Trophoblast cell (in vitro differentiated cells and primary cell): ENCODE data around the gene DSCAM.

Experiments used
- DNase-seq, 2 donors: peaks; one replicate each; pipeline ENCODE4 v3.0.0-alpha.2; 2016
- H2AFZ ChIP-seq: 2 replicates; pipeline ENCODE4 v1.6.1; 2013; ENCODE audit warnings: low read length, moderate library complexity, mild to moderate bottlenecking; ENCODE audit not compliant: insufficient read depth, poor library complexity
- H2AK5ac ChIP-seq: 2 replicates; pipeline ENCODE4 v1.6.1; 2013; ENCODE audit warnings: mild to moderate bottlenecking, low read length
- H2BK120ac ChIP-seq: 2 replicates; pipeline ENCODE4 v1.6.1; 2013; ENCODE audit warnings: low read length, mild to moderate bottlenecking, moderate library complexity; ENCODE audit not compliant: insufficient read depth, poor library complexity
- H2BK12ac ChIP-seq: 2 replicates; pipeline ENCODE4 v1.6.1; 2013; ENCODE audit warnings: mild to moderate bottlenecking, low read length, moderate library complexity
- H2BK5ac ChIP-seq: 2 replicates; pipeline ENCODE4 v1.6.1; 2013; ENCODE audit warnings: low read length, low read depth, moderate library complexity, mild to moderate bottlenecking; ENCODE audit not compliant: poor library complexity
- H3K14ac ChIP-seq: 2 replicates; pipeline ENCODE4 v1.6.1; 2013; ENCODE audit warnings: mild to moderate bottlenecking, low read length
- H3K18ac ChIP-seq: 2 replicates; pipeline ENCODE4 v1.6.1; 2013; ENCODE audit warnings: mild to moderate bottlenecking, low read length
- H3K23ac ChIP-seq: 2 replicates; pipeline ENCODE4 v1.6.1; 2013; ENCODE audit warnings: low read length
- H3K27ac ChIP-seq: 2 replicates; pipeline ENCODE4 v1.5.1; 2013; ENCODE audit warnings: low read depth, mild to moderate bottlenecking, inconsistent platforms, low read length, moderate library complexity
- H3K27me3 ChIP-seq: 2 replicates; pipeline ENCODE4 v1.6.1; 2013; ENCODE audit warnings: inconsistent platforms, mild to moderate bottlenecking, low read length, moderate library complexity; ENCODE audit not compliant: insufficient read depth
- H3K36me3 ChIP-seq, 2 experiments: 1 replicate in 1 of 2; 2 replicates in 1 of 2; pipeline ENCODE4 v1.6.1; 2013; ENCODE audit warnings: low read length in 2 of 2, mild to moderate bottlenecking in 2 of 2, moderate library complexity in 1 of 2; ENCODE audit not compliant: insufficient read depth in 2 of 2, control insufficient read depth in 1 of 2
- H3K4ac ChIP-seq: 2 replicates; pipeline ENCODE4 v1.6.1; 2013; ENCODE audit warnings: low read depth, mild to moderate bottlenecking, low read length, moderate library complexity
- H3K4me1 ChIP-seq, 2 experiments: 1 replicate in 1 of 2; 2 replicates in 1 of 2; pipeline ENCODE4 v1.6.1; 2013; ENCODE audit warnings: low read length in 2 of 2, mild to moderate bottlenecking in 2 of 2, moderate library complexity in 1 of 2; ENCODE audit not compliant: insufficient read depth in 2 of 2, control insufficient read depth in 1 of 2
- H3K4me2 ChIP-seq: 2 replicates; pipeline ENCODE4 v1.6.1; 2013; ENCODE audit warnings: inconsistent platforms, mild to moderate bottlenecking, low read length, moderate library complexity
- H3K4me3 ChIP-seq: 2 replicates; pipeline ENCODE4 v1.5.1; 2013; ENCODE audit warnings: mild to moderate bottlenecking, low read depth, low read length, inconsistent platforms
- H3K79me1 ChIP-seq: one replicate; pipeline ENCODE4 v1.6.1; 2013; ENCODE audit warnings: low read length
- H3K79me2 ChIP-seq: 2 replicates; pipeline ENCODE4 v1.6.1; 2013; ENCODE audit warnings: low read length, mild to moderate bottlenecking; ENCODE audit not compliant: control insufficient read depth, insufficient read depth, poor library complexity
- H3K9ac ChIP-seq: 2 replicates; pipeline ENCODE4 v1.6.1; 2013; ENCODE audit warnings: mild to moderate bottlenecking, low read length
- H3K9me3 ChIP-seq: 2 replicates; pipeline ENCODE4 v1.6.1; 2013; ENCODE audit warnings: low read depth, mild to moderate bottlenecking, control low read depth, inconsistent platforms, low read length; ENCODE audit not compliant: insufficient read depth
- H4K12ac ChIP-seq: 2 replicates; pipeline ENCODE4 v1.6.1; 2013; ENCODE audit warnings: low read depth, mild to moderate bottlenecking, low read length, moderate library complexity
- H4K8ac ChIP-seq: 2 replicates; pipeline ENCODE4 v1.6.1; 2013; ENCODE audit warnings: low read depth, mild to moderate bottlenecking, low read length, moderate library complexity
- H4K91ac ChIP-seq: one replicate; pipeline ENCODE4 v1.6.1; 2013; ENCODE audit warnings: low read depth, mild to moderate bottlenecking, low read length, moderate library complexity
- WGBS: extraction: QIAGEN DNeasy Blood & Tissue Kit; methylation state at CpG from one replicate; pipeline ENCODE4 v1.1.7; 2013; ENCODE audit warnings: missing lambda C conversion rate; ENCODE audit not compliant: insufficient read length, insufficient coverage; ENCODE audit errors: extremely low coverage; 5-methylcytosine and 5-hydroxymethylcytosine counted together

Gene DSCAM

GRCh38 chr21:40457741-40458140, 389.2 kb downstream of the DSCAM start:
- no peak overlapping the region for H2AFZ ChIP-seq
- WGBS = no CpG with 5 or more reads among the region's 2 CpGs
- no peak overlapping the region for H3K27ac ChIP-seq
- H3K4me3 ChIP-seq = no peak overlapping the region
- H3K79me1 ChIP-seq = no peaks in the 10 kb centered on the region
- H3K14ac ChIP-seq = no peak overlapping the region
- no peak overlapping the region for H3K18ac ChIP-seq
- H3K79me2 ChIP-seq = no peaks in the 10 kb centered on the region
- no peak overlapping the region for H3K4ac ChIP-seq
- no peak overlapping the region for H3K9ac ChIP-seq
- no peak overlapping the region for H3K23ac ChIP-seq
- H4K8ac ChIP-seq = no peak overlapping the region
- H3K4me2 ChIP-seq = no peak overlapping the region
- H4K12ac ChIP-seq = no peak overlapping the region
- no peak overlapping the region for H4K91ac ChIP-seq
- H3K9me3 ChIP-seq = no peaks in the 10 kb centered on the region
- no peak overlapping the region for H2AK5ac ChIP-seq
- H2BK120ac ChIP-seq = no peak overlapping the region
- H3K4me1 ChIP-seq = no peaks in the 10 kb centered on the region
- no peak overlapping the region for H2BK5ac ChIP-seq
- H3K27me3 ChIP-seq = no peaks in the 10 kb centered on the region
- H3K36me3 ChIP-seq = no peaks in the 10 kb centered on the region
- DNase-seq = no peak
- H2BK12ac ChIP-seq = no peak overlapping the region

- Histone ChIP-seq H3K79me2 (no peaks in the 10 kb centered on the region), H3K4me2 (no peak overlapping the region), H3K27me3 (no peaks in the 10 kb centered on the region), H3K27ac (no peak overlapping the region), H4K8ac (no peak overlapping the region), H3K23ac (no peak overlapping the region), H4K12ac (no peak overlapping the region), H3K9ac (no peak overlapping the region), H3K9me3 (no peaks in the 10 kb centered on the region), H2BK5ac (no peak overlapping the region), H3K4me3 (no peak overlapping the region), H4K91ac (no peak overlapping the region), H2AFZ (no peak overlapping the region), H3K4ac (no peak overlapping the region), H2BK12ac (no peak overlapping the region), H2BK120ac (no peak overlapping the region), H3K79me1 (no peaks in the 10 kb centered on the region), H3K14ac (no peak overlapping the region), H2AK5ac (no peak overlapping the region), H3K4me1 (no peaks in the 10 kb centered on the region), H3K36me3 (no peaks in the 10 kb centered on the region), H3K18ac (no peak overlapping the region)
- WGBS = no CpG with 5 or more reads among the region's 3 CpGs
- no peak for DNase-seq
Observed at GRCh38 chr21:40454057-40454456, 392.9 kb downstream of the DSCAM start.

GRCh38 chr21:40453183-40453582, 393.8 kb downstream of the DSCAM start:
- H3K27ac ChIP-seq = no peak overlapping the region
- no CpG with 5 or more reads among the region's 3 CpGs for WGBS

GRCh38 chr21:40452548-40452947, 394.4 kb downstream of the DSCAM start:
- H3K4me2 ChIP-seq = no peak overlapping the region
- no peak overlapping the region for H2AK5ac ChIP-seq
- no peak overlapping the region for H3K23ac ChIP-seq
- H3K27ac ChIP-seq = no peak overlapping the region
- WGBS = no CpG with 5 or more reads among the region's 1 CpG
- H3K18ac ChIP-seq = no peak overlapping the region
- H3K79me2 ChIP-seq = no peaks in the 10 kb centered on the region
- H4K8ac ChIP-seq = no peak overlapping the region
- no peak overlapping the region for H2BK5ac ChIP-seq
- no peak overlapping the region for H3K4ac ChIP-seq
- no peaks in the 10 kb centered on the region for H3K27me3 ChIP-seq
- H3K36me3 ChIP-seq = no peaks in the 10 kb centered on the region
- no peak overlapping the region for H2BK120ac ChIP-seq
- no peak for DNase-seq
- H3K4me3 ChIP-seq = no peak overlapping the region
- H2AFZ ChIP-seq = no peak overlapping the region
- H3K14ac ChIP-seq = no peak overlapping the region
- H3K9ac ChIP-seq = no peak overlapping the region
- H4K91ac ChIP-seq = no peak overlapping the region
- H3K4me1 ChIP-seq = no peaks in the 10 kb centered on the region
- H3K9me3 ChIP-seq = no peaks in the 10 kb centered on the region
- H4K12ac ChIP-seq = no peak overlapping the region
- H2BK12ac ChIP-seq = no peak overlapping the region
- no peaks in the 10 kb centered on the region for H3K79me1 ChIP-seq

More at GRCh38 chr21:40453183-40453582, 393.8 kb downstream of the DSCAM start:
- Histone ChIP-seq H2BK120ac (no peak overlapping the region), H2BK12ac (no peak overlapping the region), H3K79me2 (no peaks in the 10 kb centered on the region), H3K14ac (no peak overlapping the region), H3K4me1 (no peaks in the 10 kb centered on the region), H3K36me3 (no peaks in the 10 kb centered on the region), H4K12ac (no peak overlapping the region), H3K9me3 (no peaks in the 10 kb centered on the region), H3K9ac (no peak overlapping the region), H2AK5ac (no peak overlapping the region), H3K18ac (no peak overlapping the region), H2AFZ (no peak overlapping the region), H3K4me3 (no peak overlapping the region), H3K4me2 (no peak overlapping the region), H3K27me3 (no peaks in the 10 kb centered on the region), H3K79me1 (no peaks in the 10 kb centered on the region), H3K4ac (no peak overlapping the region), H3K23ac (no peak overlapping the region), H4K8ac (no peak overlapping the region), H4K91ac (no peak overlapping the region), H2BK5ac (no peak overlapping the region)
- no peak for DNase-seq
